HL-60 (cell line): ENCODE data around the gene EPB41L3.

Experiments
- GABPA ChIP-seq: IDR thresholded peaks from 2 replicates; pipeline ENCODE4 v1.6.1; 2012; ENCODE audit warnings: low read depth
- POLR2AphosphoS5 ChIP-seq: IDR thresholded peaks from 2 replicates; pipeline ENCODE4 v1.6.1; 2012; ENCODE audit warnings: low read depth
- TF ChIP-seq, protein P1 (sequence below): IDR thresholded peaks from one replicate; pipeline ENCODE4 v1.5.1; 2011; ENCODE audit warnings: low read length, control low read depth, inconsistent platforms; ENCODE audit not compliant: insufficient read depth
- TF ChIP-seq, protein P2 (sequence below): IDR thresholded peaks from 2 replicates; pipeline ENCODE4 v1.6.1; 2012; ENCODE audit warnings: low read depth; ENCODE audit not compliant: insufficient replicate concordance

DNA sequence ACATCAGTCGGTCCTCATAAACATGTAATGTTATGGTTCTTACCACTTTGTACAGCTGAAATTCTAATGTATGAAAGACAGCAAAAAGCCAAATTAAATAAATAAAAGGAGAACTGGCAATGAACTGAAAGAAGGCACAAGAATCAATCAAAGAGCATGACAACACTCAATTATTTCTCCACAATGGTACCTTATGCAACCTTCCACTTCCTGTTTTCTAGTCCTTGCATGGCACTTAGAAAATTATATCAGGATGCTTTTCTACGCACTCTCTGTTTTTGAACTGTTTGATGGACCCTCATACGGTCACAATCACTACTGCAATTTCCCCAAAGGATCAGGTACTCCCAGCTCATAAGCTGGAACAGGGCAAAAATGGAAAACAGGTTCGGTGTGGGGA is 81.6 kb downstream of the EPB41L3 start:
- TF ChIP-seq, protein P1, sequence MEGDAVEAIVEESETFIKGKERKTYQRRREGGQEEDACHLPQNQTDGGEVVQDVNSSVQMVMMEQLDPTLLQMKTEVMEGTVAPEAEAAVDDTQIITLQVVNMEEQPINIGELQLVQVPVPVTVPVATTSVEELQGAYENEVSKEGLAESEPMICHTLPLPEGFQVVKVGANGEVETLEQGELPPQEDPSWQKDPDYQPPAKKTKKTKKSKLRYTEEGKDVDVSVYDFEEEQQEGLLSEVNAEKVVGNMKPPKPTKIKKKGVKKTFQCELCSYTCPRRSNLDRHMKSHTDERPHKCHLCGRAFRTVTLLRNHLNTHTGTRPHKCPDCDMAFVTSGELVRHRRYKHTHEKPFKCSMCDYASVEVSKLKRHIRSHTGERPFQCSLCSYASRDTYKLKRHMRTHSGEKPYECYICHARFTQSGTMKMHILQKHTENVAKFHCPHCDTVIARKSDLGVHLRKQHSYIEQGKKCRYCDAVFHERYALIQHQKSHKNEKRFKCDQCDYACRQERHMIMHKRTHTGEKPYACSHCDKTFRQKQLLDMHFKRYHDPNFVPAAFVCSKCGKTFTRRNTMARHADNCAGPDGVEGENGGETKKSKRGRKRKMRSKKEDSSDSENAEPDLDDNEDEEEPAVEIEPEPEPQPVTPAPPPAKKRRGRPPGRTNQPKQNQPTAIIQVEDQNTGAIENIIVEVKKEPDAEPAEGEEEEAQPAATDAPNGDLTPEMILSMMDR = no peak
- TF ChIP-seq, protein P2, sequence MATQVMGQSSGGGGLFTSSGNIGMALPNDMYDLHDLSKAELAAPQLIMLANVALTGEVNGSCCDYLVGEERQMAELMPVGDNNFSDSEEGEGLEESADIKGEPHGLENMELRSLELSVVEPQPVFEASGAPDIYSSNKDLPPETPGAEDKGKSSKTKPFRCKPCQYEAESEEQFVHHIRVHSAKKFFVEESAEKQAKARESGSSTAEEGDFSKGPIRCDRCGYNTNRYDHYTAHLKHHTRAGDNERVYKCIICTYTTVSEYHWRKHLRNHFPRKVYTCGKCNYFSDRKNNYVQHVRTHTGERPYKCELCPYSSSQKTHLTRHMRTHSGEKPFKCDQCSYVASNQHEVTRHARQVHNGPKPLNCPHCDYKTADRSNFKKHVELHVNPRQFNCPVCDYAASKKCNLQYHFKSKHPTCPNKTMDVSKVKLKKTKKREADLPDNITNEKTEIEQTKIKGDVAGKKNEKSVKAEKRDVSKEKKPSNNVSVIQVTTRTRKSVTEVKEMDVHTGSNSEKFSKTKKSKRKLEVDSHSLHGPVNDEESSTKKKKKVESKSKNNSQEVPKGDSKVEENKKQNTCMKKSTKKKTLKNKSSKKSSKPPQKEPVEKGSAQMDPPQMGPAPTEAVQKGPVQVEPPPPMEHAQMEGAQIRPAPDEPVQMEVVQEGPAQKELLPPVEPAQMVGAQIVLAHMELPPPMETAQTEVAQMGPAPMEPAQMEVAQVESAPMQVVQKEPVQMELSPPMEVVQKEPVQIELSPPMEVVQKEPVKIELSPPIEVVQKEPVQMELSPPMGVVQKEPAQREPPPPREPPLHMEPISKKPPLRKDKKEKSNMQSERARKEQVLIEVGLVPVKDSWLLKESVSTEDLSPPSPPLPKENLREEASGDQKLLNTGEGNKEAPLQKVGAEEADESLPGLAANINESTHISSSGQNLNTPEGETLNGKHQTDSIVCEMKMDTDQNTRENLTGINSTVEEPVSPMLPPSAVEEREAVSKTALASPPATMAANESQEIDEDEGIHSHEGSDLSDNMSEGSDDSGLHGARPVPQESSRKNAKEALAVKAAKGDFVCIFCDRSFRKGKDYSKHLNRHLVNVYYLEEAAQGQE = peak; percentile 33
- TF ChIP-seq POLR2AphosphoS5 (peak; percentile 43; the same call in 1 of the 2 replicates), GABPA (no peak)
